Esophagus muscularis mucosa (tissue), 4 donors: ENCODE measurements around the gene TARBP2. TPM values are rescaled to one million over a fixed set of nuclear protein-coding genes. Genes with fewer than 3 reads are reported as not detected.
A peak's percentile ranks its signal among the peaks of the same experiment; 100 is the strongest.

Source experiments
- DNase-seq: peaks from one replicate; pipeline ENCODE4 v3.0.0-alpha.2; 2017; ENCODE audit errors: extremely low spot score
- H3K27ac ChIP-seq, 4 donors: fragments of 200-600 bp; sonication (generic); replicated peaks in 1 of 4; 1 replicate in 3 of 4; 2 replicates in 1 of 4; pipeline ENCODE4 v1.5.1; 2016 to 2019; ENCODE audit warnings: mild to moderate bottlenecking in 1 of 4
- H3K27me3 ChIP-seq, 4 donors: fragments of 200-600 bp; sonication (generic); one replicate each; pipeline versions ENCODE4 v1.5.1 to v1.6.0; 2016 to 2019
- H3K36me3 ChIP-seq, 4 donors: fragments of 200-600 bp; sonication (generic); one replicate each; pipeline ENCODE4 v1.5.1; 2016 to 2019
- H3K4me1 ChIP-seq, 4 donors: fragments of 200-600 bp; sonication (generic); one replicate each; pipeline ENCODE4 v1.5.1; 2016 to 2019
- H3K4me3 ChIP-seq, 4 donors: fragments of 200-600 bp; sonication (generic); 1 replicate in 2 of 4; 2 replicates in 2 of 4; pipeline ENCODE4 v1.5.1; 2016 to 2019; ENCODE audit warnings: mild to moderate bottlenecking in 4 of 4, moderate library complexity in 1 of 4
- H3K9me3 ChIP-seq, 4 donors: fragments of 200-600 bp; sonication (generic); 1 replicate in 3 of 4; 2 replicates in 1 of 4; pipeline ENCODE4 v1.5.1; 2016 to 2019
- CTCF ChIP-seq, 3 experiments: fragments of 200-600 bp in 2 of 3; fragments of 450-650 bp in 1 of 3; sonication (generic) in 2 of 3; IDR thresholded peaks; one replicate each; pipeline ENCODE4 v1.5.1; 2017 to 2019; ENCODE audit warnings: antibody characterized with exemption in 3 of 3, mild to moderate bottlenecking in 2 of 3, moderate library complexity in 1 of 3
- EP300 ChIP-seq: sonication (generic); formaldehyde crosslinking; IDR thresholded peaks from one replicate; pipeline ENCODE4 v1.6.1; 2017; ENCODE audit warnings: antibody characterized with exemption
- POLR2A ChIP-seq: fragments of 450-650 bp; IDR thresholded peaks from one replicate; pipeline ENCODE4 v1.6.1; 2017; ENCODE audit warnings: antibody characterized with exemption, moderate library complexity, mild to moderate bottlenecking, low read depth
- POLR2AphosphoS5 ChIP-seq, 2 donors: sonication (generic); formaldehyde crosslinking; IDR thresholded peaks; one replicate each; pipeline ENCODE4 v1.6.1; 2017; ENCODE audit warnings: antibody characterized with exemption in 2 of 2
- WGBS: methylation state at CpG from one replicate; pipeline ENCODE4 v1.1.5; 2018; 5-methylcytosine and 5-hydroxymethylcytosine counted together
- intact Hi-C: fragments of 100-400 bp; cut with DNase I; formaldehyde crosslinking; loops from one replicate; pipeline ENCODE4 v1.15.1; 2023
- total RNA-seq, 4 donors: library from RNA; depleted of rRNA; stranded (reverse); fragments of >200 nt; gene quantifications; one replicate each; pipeline versions ENCODE4 v1.1.0 to v1.2.1, GENCODE V29; 2016

Gene TARBP2
- total RNA-seq, 4 donors from 2014 or later, result 12.7 to 16.6 (median 12.9) TPM

- no peak overlapping the region for H3K27ac ChIP-seq
- no peaks in the 10 kb centered on the region for H3K27me3 ChIP-seq
- DNase-seq, result no peak
- H3K36me3 ChIP-seq, result peaks cover 11 to 71% (median 48%) of the 10 kb centered on the region in 4 donors
- intact Hi-C loops, result loop anchor here (5.0 kb wide), 2 partner anchors 54 to 154 kb away; partner anchors contain the start of gene PCBP2
- H3K4me3 ChIP-seq, result no peak overlapping the region
- peaks cover 19 to 47% (median 30%) of the 10 kb centered on the region in 4 donors for H3K4me1 ChIP-seq
- WGBS, result 30% methylated on average over 2 of the region's 2 CpGs
- no peaks in the 10 kb centered on the region for H3K9me3 ChIP-seq
- TF ChIP-seq POLR2A, result no peak
- no peak for TF ChIP-seq CTCF (IDR thresholded peaks at IDR 0.05)
- no peak for TF ChIP-seq POLR2AphosphoS5 (IDR thresholded peaks at IDR 0.05)
- TF ChIP-seq EP300, result no peak
Observed at GRCh38 chr12:53506450-53506785, 5.3 kb downstream of the TARBP2 start.

GRCh38 chr12:53506881-53507602 lies 6.0 kb downstream of the TARBP2 start, which contains the start of gene NPFF:
NPFF (minus strand) TSS chr12:53507484; CDS start chr12:53507474, 10 bp downstream.
- intact Hi-C loops, result loop anchor here (5.0 kb wide), 2 partner anchors 55 to 155 kb away; partner anchors contain the start of gene PCBP2
- no peak within 1 kb of the TSS for H3K27ac ChIP-seq
- 82% methylated on average over 8 of the region's 9 CpGs for WGBS
- H3K4me1 ChIP-seq, result peaks cover 14 to 41% (median 24%) of the 10 kb centered on the region in 4 donors
- H3K4me3 ChIP-seq, result no peak within 1 kb of the TSS
- no peaks in the 10 kb centered on the region for H3K27me3 ChIP-seq
- no peak for TF ChIP-seq EP300
- TF ChIP-seq POLR2AphosphoS5 (IDR thresholded peaks at IDR 0.05), result no peak
- TF ChIP-seq POLR2A, result no peak
- TF ChIP-seq CTCF (IDR thresholded peaks at IDR 0.05), result no peak
- DNase-seq, result no peak
- peaks cover 16 to 77% (median 55%) of the 10 kb centered on the region in 4 donors for H3K36me3 ChIP-seq
- H3K9me3 ChIP-seq, result no peaks in the 10 kb centered on the region

GRCh38 chr12:53507603-53507885 lies 6.5 kb downstream of the TARBP2 start:
- H3K4me1 ChIP-seq, result peaks cover 9 to 36% (median 19%) of the 10 kb centered on the region in 4 donors
- H3K36me3 ChIP-seq, result peaks cover 21 to 82% (median 60%) of the 10 kb centered on the region in 4 donors
- no peak overlapping the region for H3K27ac ChIP-seq
- DNase-seq, result no peak
- TF ChIP-seq EP300 (no peak), POLR2AphosphoS5 (IDR thresholded peaks at IDR 0.05) (no peak), POLR2A (no peak), CTCF (IDR thresholded peaks at IDR 0.05) (no peak)
- intact Hi-C loops, result loop anchor here (5.0 kb wide), 2 partner anchors 55 to 155 kb away; partner anchors contain the start of gene PCBP2
- H3K9me3 ChIP-seq, result no peaks in the 10 kb centered on the region
- H3K4me3 ChIP-seq, result no peak overlapping the region
- 80% methylated on average over 4 of the region's 4 CpGs for WGBS
- no peaks in the 10 kb centered on the region for H3K27me3 ChIP-seq

- DNase-seq, result peak; percentile 97
- Histone ChIP-seq H3K36me3 (peaks cover 30 to 89% (median 67%) of the 10 kb centered on the region in 4 donors), H3K4me3 (no peak overlapping the region), H3K27ac (peak overlapping the region in 1 of 4 donors; percentile 44), H3K9me3 (no peaks in the 10 kb centered on the region), H3K4me1 (peaks cover 6 to 24% (median 12%) of the 10 kb centered on the region in 4 donors), H3K27me3 (no peaks in the 10 kb centered on the region)
- no peak for TF ChIP-seq EP300
- TF ChIP-seq CTCF (IDR thresholded peaks at IDR 0.05), result peak; percentile 88 to 97 (median 92)
- TF ChIP-seq POLR2AphosphoS5 (IDR thresholded peaks at IDR 0.05), result peak; percentile 53 to 65
- no peak for TF ChIP-seq POLR2A
- WGBS, result 25% methylated on average over 7 of the region's 7 CpGs
- intact Hi-C loops, result loop anchor here (5.0 kb wide), 2 partner anchors 56 to 156 kb away; partner anchors contain the start of gene PCBP2
Observed at GRCh38 chr12:53508534-53509170, 7.6 kb downstream of the TARBP2 start.
